GM21515 (cell line): ENCODE data around the gene TMCO1.
"Not testable (repeated sequence)": the region's sequence is repeated elsewhere in the genome, so short reads cannot be mapped to it uniquely, and the experiment has no call there.

Experiments used
- ATAC-seq: cut with Tn5 transposase; IDR thresholded peaks from one replicate; pipeline ENCODE4 v1.9.1; 2021; ENCODE audit not compliant: unreplicated experiment

The TMCO1 gene

DNA sequence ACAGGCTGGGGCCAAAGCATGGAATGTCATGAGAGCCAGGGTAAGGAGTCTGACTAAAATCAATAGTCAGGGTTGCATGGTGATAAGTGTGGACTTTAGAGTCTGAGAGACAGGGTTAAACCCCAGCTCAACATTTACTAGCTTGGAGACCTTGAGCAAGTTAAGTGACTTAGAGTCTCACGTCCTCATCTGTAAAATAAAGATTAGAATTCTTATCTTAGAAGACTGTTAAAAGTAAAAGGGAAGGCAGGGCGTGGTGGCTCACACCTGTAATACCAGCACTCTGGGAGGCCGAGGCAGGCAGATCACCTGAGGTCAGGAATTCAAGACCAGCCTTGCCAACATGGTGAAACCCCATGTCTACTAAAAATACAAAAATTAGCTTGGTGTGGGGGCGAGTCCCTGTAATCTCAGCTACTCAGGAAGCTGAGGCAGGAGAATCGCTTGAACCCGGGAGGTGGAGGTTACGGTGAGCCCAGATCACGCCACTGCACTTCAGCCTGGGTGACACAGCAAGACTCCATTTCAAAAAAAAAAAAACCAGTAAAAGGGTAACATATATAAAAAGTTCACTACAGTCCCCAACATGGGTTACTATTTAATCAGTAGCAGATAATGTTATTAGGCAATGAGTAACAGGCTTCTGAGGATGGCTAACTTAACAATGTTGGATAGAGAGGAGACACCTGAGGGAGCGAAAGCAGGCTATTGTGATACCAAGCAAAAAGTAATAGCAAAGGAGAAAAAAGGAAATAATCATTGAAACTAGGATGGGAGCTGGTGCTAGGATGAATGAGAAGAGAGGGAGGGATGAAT lies 20.8 kb downstream of the TMCO1 start:
- no peak for ATAC-seq

DNA sequence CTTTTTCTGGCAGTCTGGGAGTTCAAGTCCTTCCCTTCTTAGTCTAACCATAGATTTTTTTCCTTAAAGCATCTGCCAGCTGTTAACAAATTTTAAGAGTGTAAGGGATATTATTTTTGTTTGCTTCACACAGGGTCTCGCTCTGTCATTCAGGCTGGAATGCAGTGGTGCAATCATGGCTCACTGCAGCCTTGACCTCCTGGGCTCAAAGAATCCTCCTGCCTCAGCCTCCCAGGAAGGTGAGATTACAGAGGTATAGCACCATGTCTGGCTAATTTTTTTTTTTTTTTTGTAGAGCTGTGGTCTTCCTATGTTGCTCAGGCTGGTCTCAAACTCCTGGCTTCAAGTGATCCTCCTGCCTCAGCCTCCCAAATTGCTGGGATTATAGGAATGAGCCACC lies 23.8 kb downstream of the TMCO1 start:
- not testable (repeated sequence) for ATAC-seq

DNA sequence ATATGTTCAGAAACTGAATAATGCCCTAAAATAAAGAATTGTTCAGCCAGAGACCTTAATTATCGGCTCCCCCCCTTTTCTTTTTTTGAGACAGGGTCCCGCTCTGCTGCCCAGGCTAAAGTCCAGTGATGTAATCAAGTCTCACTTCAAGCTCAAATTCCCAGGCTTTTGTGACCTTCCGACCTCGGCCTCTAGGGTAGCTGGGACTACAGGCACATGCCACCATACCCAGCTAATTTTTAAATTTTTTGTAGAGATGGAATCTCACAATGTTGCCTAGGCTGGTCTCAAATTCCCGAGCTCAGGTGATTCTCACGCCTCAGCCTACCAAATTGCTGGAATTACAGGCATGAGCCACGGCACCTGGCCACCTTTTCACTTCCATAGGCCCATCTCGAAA lies 26.5 kb downstream of the TMCO1 start:
- no peak for ATAC-seq

DNA sequence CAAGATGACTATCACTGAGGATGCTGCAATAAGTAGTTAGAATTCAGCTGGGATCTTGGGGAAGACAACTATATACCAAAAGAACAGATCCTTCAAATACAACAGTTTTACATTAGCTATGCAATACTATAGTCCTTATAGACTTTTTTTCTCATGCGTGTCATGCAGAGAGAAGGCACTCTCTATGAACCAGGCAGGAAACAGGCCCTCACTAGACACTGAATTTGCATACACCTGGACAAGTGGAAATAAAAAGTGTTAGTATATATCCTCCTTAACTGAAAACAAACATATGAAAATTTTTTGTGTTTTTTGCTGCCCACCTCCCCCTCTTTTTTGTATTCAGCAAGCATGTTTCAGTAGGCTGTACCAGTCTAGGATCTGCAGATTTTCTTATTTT lies 29.9 kb downstream of the TMCO1 start:
- ATAC-seq = peak; percentile 98

DNA sequence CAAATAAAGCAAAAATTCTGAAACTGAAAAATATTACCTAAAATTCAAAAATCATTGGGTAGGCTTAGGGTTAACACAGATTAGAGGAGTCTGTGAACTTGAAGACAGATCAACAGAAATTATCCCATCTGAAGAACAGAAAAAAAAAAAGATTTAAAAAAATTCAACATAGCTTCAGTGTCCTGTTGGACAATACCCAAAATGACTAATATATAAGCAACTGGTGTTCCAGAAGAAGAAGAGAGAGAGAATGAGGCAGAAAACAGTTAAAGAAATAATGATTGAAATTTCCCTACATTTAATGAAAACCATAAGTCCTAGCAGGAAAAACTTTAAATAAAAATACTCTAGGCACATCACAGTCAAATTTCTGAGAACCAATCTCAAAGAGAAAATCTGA lies 31.5 kb downstream of the TMCO1 start:
- ATAC-seq = no peak

DNA sequence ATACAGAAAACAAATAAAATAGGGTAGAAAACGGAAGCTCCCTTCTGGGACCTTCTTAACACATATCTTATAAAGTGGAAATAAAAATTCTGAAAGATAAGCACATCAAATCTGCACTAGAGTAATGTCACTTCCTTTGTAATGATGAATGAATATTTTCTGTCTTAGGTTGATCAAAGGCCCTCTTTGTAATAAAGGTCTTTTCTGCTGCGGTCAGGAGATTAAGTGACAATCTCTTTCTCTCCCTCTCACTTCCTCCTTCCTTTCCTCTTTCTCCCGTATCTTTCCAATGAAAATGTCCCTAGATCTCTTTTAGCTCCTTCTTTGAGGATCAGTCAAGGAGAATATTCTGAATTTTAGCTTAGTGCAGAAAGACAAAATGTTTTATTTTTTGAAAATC lies 33.8 kb downstream of the TMCO1 start:
- no peak for ATAC-seq

DNA sequence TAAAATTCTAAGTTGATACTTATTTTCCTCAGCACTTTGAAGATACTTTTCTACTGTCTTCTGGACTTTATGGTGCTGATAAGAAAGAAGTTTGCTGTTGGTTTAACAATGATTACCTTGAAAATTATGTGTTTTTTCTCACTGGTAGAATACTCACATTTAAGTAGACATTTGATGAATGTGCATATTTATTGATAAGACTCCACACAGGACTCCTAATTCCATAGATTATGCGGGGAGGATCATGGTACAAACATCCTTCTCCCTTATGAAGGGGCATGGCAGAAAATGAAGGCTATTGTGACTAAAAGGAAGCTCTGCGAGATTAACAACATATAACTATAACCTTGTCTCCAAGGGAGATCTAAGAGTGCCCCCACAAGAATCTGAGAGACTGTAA lies 41.8 kb downstream of the TMCO1 start:
- no peak for ATAC-seq

DNA sequence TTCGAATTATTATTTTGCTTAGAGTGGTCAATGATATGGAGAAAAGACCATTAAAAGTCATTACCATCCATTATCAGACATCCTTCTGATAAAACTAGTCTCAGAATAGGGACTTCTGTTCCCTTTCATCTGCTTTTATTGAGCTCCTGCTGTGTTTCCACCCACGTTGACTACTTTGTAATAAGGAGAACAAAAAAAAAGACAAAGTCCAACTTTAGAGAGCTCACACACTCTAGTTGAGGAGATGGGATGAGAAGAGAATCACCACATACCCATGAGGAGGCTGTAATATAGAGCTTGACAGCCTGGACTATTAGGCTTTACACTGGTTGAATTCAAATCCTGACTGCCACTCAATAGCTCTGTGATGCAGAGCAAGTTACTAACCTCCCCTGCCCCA lies 42.5 kb downstream of the TMCO1 start:
- no peak for ATAC-seq

DNA sequence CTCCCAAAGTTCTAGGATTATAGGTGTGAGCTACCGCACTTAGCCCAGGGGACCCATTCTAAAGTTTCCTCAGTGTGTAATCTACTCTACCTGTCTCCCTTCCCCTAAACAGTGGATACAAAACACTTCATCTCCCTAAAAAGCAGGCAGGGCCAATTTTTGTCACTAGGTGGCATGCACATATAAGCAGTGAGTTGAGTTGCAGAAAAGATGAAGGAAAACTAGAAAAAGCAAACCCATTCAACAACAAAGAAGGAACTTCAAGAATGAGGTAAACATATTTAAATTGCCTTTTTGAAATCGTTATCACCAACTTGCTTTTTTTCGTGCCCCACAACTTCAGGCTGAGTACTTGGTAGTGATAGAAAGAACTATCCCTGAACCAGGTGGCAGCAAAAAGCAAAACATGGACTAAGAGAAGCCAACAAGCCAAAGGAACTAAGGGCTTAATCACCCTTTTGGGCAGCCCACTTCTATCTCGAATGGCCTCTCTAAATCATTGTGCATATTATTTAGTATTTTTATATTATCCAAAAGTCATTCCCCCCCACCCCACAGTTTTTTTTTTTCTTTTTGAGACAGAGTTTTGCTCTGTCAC lies 50.7 kb downstream of the TMCO1 start:
- ATAC-seq = peak; percentile 56

DNA sequence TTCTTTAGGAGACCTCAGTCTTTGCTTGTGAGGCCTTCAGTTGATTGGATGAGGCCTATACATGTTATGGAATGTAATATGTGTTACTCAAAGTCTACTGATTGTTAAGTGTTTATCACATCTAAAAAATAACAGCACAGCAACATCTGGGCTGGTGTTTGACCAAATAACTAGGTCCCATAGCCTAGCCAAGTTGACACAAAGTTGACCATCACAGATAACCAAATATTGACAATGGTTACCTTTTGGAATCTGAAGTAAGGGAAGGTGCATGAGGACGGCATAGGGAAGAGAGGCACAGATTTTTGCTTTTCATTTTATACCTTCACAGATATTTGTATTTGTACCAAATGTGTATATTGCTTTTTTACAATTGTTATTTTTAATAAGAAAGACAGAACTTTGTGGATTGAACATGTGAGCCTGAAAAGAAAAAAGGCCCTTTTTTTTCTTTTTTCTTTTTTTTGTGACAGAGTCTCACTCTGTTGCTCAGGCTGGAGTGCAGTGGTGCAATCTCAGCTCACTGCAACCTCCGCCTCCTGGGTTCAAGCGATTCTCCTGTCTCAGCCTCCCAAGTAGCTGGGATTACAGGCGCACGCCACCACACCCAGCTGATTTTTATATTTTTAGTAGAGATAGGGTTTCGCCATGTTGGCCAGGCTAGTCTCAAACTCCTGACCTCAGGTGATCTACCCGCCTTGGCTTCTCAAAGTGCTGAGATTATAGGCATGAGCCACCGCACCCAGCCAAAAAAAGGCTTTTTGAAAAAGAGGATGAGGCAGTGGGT lies 52.2 kb downstream of the TMCO1 start:
- ATAC-seq = not testable (repeated sequence)

DNA sequence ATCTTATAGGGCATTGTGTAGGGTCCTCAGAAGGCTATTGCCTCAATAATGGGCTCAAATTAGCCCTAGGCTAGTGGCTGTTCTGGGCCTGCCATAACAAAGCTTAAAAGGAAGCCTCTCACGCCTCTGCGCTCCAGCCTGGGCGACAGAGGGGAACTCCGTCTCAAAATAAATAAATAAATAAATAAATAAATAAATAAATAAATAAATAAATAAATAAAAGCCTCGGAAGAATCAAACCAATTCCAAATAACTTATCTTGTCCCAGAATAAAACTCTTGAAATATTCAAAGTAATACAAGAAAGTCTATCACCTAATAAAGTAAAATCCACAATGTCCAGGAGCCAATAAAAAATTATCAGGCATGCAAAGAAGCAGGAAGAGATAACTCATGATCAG lies 55.9 kb downstream of the TMCO1 start:
- no peak for ATAC-seq

DNA sequence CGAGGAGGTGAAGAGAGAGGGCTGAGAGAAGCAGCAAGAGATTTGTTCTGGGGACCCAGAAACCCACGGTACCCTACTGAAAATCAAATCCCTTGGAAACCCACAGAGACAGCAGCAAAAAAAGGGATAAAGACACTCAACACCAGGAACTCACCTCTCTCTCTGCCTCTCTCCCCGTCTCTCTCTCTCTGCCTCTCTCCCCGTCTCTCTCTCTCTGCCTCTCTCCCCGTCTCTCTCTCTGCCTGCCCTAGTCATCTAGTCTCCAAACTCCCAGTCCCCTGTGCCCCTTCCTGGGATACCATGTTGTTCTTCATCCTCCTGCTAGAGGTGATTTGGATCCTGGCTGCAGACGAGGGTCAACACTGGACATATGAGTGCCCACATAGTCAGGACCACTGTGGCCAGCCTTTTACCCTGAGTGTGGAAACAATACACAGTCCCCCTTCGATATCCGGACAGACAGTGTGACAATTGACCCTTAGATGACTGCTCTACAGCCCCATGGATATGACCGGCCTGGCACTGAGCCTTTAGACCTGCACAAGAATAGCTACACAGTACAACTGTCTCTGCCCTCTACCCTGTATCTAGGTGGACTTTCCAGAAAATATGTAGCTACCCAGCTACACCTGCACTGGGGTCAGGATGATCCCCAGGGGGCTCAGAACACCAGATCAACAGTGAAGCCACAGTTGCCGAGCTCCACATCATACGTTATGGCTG lies 60.5 kb downstream of the TMCO1 start:
- ATAC-seq = no peak

DNA sequence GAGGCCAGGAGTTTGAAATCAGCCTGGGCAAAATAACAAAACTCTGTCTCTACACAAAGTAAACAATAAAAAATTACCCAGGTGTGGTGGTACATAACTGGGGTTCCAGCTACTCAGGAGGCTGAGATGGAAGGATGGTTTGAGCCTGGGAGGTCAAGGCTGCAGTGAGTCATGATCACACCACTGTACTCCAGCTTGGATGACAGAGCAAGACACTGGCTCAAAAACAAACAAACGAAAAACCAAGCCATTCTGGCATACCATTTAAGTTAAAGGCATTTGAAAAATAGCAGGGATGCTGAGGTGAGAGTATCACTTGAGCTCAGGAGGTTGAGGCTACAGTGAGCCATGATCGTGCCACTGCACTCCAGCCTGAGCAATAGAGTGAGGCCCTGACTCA lies 65.0 kb downstream of the TMCO1 start:
- ATAC-seq = no peak

DNA sequence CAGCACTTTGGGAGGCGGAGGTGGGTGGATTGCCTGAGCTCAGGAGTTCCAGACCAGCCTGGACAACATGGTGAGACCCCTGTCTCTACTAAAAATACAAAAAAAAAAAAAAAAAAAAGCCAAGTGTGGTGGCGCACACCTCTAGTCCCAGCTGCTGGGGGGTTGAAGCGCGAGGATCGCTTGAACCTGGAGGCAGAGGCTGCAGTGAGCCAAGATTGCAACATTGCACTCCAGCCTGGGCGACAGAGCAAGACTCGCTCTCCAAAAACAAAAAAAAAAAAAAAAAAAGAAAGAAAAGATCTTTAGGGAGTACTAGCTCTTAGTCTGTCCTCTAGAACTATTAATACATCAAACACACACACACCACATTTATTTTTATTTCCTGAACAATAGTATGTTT lies 66.7 kb downstream of the TMCO1 start:
- ATAC-seq = not testable (repeated sequence)

DNA sequence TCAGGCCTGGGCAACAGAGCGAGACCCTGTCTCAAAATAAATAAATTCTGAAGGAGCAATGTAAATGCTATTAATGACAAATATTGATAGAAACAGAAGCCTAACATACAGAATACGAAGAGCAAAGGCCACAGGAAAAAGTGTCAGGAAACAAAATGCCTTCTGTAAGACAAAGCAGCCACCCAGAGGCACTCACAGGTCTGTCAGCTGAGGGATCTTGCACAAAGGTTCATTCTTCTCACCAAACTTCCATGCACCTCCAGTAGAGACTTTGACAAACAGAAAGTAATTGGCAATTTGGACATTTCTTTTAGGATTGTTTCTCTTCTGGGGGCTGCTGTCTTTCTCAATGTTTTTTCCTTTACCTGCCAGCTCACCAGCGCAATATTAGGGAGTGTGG lies 69.1 kb downstream of the TMCO1 start:
- ATAC-seq = no peak

DNA sequence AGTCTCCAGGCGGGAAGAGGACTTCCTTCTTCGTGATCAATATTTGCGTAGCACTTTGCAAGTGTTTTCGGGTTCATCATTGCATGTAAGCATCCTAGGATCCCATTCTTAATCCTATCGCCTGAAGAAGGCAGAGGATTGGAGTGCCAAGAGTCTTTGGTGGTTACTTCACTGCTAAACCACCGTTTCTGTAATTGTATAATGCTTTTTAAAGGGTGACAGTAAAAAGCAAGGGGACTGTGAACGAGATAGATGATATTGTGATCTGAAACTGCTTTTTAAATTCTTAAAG lies 70.0 kb downstream of the TMCO1 start:
- ATAC-seq = no peak

DNA sequence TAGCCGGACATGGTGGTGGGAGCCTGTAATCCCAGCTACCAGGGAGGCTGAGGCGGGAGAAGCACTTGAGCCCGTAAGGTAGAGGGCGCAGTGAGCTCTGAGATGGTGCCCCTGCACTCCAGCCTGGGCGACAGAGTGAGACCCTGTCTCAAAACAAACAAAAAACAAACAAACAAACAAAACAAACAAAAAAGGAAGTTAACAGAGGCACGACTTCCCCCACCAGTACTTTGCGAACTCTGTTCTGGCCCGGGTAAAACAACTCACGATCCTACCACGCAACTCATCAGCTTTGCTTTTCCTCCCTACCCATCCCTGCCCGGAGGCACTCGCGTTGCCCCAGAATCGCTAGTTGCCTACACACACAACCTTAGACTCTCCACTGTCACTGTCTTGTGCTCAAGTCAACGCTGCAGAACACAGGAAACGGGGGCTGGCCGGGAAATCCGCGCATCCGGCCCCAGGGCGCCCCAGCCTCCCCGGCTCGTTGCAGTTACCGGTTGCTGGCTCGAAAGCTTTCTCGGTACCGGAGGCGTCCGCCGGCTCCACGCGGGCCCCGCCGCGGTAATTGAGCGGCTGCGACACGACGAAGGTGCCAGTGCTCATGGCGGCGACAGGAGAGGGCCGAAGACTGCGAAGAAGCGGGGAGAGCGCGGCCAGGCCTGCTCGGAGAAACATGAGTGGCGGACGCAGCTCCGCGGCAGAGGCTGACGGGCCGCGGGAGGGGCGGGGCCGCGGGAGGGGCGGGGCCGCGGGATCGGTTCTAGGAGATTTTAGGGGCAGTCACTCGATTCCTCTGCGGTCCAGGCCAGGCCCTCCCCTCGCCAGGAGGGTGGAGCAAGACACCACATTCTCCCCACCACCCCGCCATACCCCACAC lies 70.5 kb downstream of the TMCO1 start, which contains the start of gene ALDH9A1:
TSS of gene ALDH9A1 (minus strand) at position 682 of the 880 bp plus-strand sequence. CDS start at position 678, 4 bp downstream.
- ATAC-seq = peak; percentile 90

DNA sequence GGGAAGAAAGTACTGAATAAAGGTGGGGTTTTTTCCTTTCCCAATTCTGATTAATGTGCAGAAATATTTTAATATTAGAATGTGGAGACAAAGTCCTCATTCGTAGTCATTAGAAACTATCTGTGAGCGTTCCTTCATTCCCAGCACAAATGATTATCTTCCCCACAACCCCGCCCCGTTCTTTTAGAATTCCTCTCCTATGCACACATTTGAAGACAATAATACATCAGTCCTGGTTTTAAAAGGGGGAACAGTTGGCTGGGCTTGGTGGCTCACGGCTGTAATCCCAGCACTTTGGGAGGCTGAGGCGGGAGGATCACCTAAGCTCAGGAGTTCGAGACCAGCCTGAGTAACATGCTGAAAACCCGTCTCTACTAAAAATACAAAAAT lies 71.2 kb downstream of the TMCO1 start:
- ATAC-seq = no peak

DNA sequence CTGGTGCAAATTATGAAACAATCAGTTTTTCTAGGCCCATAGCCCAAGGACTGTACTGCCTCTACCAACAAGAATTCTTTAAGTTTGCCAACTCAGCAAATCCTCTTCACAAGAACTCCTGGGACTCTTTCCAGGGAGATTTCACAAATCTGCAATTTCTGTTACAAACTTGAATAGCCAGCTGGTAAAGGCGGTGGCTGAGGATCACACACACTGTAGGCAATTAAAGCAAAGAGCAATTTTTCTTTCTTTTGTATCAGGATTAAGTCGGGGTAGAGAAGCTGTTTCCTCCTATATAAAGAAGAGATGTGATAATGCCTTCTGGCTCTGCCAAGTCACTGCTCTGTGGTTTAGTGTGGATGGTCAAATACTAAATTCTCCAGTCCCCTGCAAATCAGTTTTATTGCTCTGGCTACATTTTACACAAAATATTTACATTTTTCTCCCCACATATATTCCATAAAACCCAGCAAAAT lies 72.0 kb downstream of the TMCO1 start:
- no peak for ATAC-seq

DNA sequence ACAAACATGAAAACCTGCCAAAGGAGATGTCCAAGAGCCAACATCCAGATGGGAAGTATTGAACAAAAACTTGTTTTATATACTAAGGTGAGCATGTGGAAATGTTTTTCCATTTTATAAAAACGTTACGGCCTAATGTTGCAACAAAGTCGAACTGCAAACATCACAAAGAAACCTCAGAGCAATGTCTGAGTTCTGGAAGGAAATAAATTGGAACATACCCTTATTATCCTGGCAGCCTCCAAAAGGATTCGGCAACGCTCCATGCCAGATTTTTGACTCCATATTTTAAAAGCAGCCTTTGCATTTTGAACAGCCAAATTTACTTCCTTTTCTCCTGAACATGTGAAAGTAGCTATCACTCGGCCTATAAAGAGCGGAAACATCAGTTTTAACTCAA lies 73.6 kb downstream of the TMCO1 start:
- no peak for ATAC-seq
